SKM-1 (cell line): ENCODE data around the gene TMEM167B.
"Not testable (repeated sequence)": the region's sequence is repeated elsewhere in the genome, so short reads cannot be mapped to it uniquely, and the experiment has no call there.

Experiments
- DNase-seq: peaks from one replicate; lab custom pipeline; 2025; ENCODE audit not compliant: unreplicated experiment; lab: John Stamatoyannopoulos, UW

The TMEM167B gene

GRCh38 chr1:109090196-109091077 is at the start of gene TMEM167B:
Gene TMEM167B, plus strand, starts transcription at chr1:109090764. Its CDS starts 109 bp downstream, at chr1:109090873.
- peak; percentile 74 for DNase-seq

GRCh38 chr1:109040989-109041620 is 49.5 kb upstream of the TMEM167B start:
- DNase-seq: no peak

GRCh38 chr1:109041621-109042468 is 48.7 kb upstream of the TMEM167B start, which contains the start of gene WDR47:
Gene WDR47, minus strand, starts transcription at chr1:109042102. Its CDS starts 18,590 bp downstream, at chr1:109023512.
- DNase-seq: peak; percentile 76

GRCh38 chr1:109045595-109045994 is 45.0 kb upstream of the TMEM167B start:
- no peak for DNase-seq

GRCh38 chr1:109046671-109047070 is 43.9 kb upstream of the TMEM167B start:
- DNase-seq: no peak

- DNase-seq: no peak
Measured at GRCh38 chr1:109047339-109047738, 43.2 kb upstream of the TMEM167B start.

- DNase-seq: no peak
Measured at GRCh38 chr1:109048335-109048734, 42.2 kb upstream of the TMEM167B start.

GRCh38 chr1:109050228-109050995 is 40.2 kb upstream of the TMEM167B start:
- no peak for DNase-seq

GRCh38 chr1:109052145-109052544 is 38.4 kb upstream of the TMEM167B start:
- DNase-seq: not testable (repeated sequence)

- DNase-seq: no peak
Measured at GRCh38 chr1:109056064-109056463, 34.5 kb upstream of the TMEM167B start.

- DNase-seq: no peak
Measured at GRCh38 chr1:109059026-109059425, 31.5 kb upstream of the TMEM167B start.

- no peak for DNase-seq
Measured at GRCh38 chr1:109060707-109061106, 29.9 kb upstream of the TMEM167B start.

GRCh38 chr1:109061183-109061582 is 29.4 kb upstream of the TMEM167B start:
- no peak for DNase-seq

GRCh38 chr1:109065137-109065536 is 25.4 kb upstream of the TMEM167B start:
- DNase-seq: no peak

- no peak for DNase-seq
Measured at GRCh38 chr1:109067883-109068282, 22.7 kb upstream of the TMEM167B start.

- no peak for DNase-seq
Measured at GRCh38 chr1:109069294-109069693, 21.3 kb upstream of the TMEM167B start.

- DNase-seq: peak; percentile 72
Measured at GRCh38 chr1:109075531-109076490, 14.8 kb upstream of the TMEM167B start, which contains the start of gene TAF13. Gene TAF13, minus strand, starts transcription at chr1:109076003. Its CDS starts 56 bp downstream, at chr1:109075947.

GRCh38 chr1:109078317-109078716 is 12.2 kb upstream of the TMEM167B start:
- DNase-seq: no peak

GRCh38 chr1:109079240-109079622 is 11.3 kb upstream of the TMEM167B start:
- no peak for DNase-seq
